GM19467 (cell line): ENCODE results near the gene ABCC6.
"Not testable (repeated sequence)": the region's sequence is repeated elsewhere in the genome, so short reads cannot be mapped to it uniquely, and the experiment has no call there.

Experiments used
- ATAC-seq: cut with Tn5 transposase; IDR thresholded peaks from one replicate; pipeline ENCODE4 v1.9.1; 2021; ENCODE audit warnings: mild to moderate bottlenecking, moderate library complexity; ENCODE audit not compliant: unreplicated experiment

ABCC6 gene

DNA sequence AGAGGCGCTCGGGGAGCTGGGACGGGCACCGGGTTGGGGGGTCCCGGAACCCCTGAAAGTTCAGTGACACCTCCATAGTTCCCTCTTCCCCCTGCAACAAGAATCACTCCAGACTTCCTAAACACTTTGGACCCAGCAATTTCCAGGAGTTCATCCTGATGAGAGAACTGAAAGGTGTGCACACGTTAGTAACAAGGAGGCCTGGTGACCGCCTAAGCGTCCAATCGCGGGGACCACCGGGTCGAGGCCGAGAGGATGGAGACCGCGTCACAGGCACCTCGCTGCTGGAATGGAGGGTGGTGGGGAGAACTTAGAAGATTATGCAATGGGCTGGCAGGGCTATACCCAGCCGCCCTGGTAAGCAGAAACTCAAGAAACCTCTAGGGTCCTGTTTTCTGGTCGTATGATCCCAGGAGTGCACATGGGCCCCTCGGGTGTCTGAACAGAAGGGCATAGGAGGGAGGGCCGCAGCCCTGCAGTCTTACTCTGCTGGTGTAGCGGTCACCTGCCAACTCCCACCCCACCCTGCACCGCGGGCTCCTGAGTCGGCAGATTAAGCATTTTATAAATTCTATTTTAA lies 458 bp upstream of the ABCC6 start:
- ATAC-seq, result not testable (repeated sequence)

DNA sequence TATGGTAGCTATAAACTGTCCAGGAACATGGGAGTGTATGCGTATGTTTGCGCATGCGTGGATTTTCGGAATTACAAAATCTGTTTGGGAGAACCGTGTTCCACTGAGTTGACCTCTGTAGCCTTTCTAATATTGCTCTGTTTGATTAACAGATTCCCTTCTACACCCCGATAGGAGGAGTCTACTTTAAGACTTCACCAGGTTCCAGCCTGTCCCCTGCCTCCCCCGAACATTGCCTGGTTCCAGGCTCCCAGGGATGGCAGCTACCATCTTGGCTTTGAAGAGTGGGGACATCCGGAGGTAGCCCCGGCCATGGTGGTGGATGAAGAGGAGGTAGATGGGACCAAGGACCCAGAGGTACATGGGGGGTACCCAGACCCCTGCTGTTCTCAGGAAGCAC lies 1.9 kb downstream of the ABCC6 start:
- not testable (repeated sequence) for ATAC-seq

DNA sequence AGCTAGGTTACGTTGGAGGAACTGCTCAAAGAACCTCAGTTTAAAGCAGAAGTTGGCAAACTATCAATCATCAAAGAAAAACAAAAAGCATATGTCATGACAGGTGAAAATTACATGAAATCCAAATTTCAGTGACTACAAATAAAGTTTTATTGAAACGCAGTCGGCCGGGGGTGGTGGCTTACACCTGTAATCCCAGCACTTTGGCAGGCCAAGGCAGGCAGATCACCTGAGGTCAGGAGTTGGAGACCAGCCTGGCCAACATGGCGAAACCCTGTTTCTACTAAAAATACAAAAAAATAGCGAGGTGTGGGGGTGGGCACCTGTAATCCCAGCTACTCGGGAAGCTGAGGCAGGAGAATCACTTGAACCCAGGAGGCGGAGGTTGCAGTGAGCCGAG lies 2.8 kb downstream of the ABCC6 start:
- ATAC-seq, result not testable (repeated sequence)

DNA sequence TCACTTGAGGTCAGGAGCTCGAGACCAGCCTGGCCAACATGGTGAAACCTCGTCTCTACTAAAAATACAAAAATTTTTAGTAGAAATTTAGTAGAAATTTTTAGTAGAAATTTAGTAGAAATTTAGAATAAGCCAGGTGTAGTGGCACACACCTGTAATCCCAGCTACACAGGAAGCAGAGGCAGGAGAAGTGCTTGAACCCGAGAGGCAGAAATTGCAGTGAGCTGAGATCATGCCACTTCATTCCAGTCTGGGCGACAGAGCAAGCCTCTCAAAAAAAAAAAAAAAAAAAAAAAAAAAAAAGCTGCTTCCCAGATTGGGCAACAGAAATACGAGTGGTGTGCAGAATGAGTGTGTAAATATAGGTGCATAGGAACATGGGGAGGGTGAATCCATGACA lies 4.5 kb downstream of the ABCC6 start:
- not testable (repeated sequence) for ATAC-seq

DNA sequence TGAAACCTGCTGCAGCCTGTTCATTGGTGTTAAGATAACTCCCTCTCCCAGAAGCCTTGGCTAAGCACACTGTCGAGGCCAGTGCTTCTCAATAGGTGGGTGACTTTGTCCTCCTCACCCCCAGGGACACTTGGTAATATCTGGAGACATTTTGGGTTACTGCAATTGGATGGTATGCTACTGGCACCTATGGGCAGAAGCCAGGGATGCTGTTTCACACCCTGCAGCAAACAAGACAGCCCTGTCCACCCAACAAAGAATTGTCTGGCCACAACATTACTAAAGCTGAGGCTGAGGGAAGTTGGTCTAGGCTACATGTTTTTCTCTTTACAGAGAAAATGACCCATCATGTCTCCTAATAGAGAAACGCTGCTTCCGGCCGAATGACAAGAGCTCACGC lies 4.9 kb downstream of the ABCC6 start:
- not testable (repeated sequence) for ATAC-seq

DNA sequence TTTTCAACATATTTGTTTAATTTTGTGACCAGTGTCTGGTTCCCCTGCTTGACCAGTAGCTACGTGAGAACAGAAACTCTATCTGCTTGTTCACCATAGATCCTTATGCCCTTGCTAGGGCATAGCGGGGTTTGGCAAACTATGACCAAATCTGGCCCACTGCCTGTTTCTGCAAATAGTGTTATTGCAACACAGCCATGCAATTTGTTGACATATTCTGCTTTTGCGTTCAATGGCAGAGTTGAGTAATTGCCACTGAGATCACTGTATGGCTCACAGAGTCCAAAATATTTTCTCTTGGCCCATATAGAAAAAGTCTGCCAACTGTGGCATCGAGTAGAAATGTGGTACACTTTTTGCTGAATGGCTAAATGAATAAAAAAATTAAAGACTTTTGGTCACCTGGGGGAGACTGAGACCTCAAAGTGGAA lies 9.4 kb downstream of the ABCC6 start:
- ATAC-seq, result not testable (repeated sequence)

DNA sequence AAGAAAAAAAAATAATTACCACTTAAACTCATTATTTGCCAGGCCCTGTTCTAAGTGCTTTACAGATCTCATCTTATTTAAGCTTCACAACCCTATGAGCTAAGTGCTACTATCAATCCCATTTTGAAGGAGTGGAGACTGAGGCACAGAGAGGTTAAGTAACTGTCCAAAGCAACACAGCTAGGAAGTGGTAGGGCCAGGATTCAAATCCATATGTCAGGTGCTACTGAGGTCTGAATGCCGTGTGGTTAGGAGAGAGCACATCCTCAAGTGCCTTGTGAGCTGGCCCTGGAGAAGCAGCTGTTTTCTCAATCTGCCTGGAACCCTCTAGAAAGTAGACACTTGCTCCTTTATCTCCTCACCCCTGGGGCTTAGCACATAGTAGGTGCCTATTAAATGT lies 11.9 kb downstream of the ABCC6 start:
- not testable (repeated sequence) for ATAC-seq

DNA sequence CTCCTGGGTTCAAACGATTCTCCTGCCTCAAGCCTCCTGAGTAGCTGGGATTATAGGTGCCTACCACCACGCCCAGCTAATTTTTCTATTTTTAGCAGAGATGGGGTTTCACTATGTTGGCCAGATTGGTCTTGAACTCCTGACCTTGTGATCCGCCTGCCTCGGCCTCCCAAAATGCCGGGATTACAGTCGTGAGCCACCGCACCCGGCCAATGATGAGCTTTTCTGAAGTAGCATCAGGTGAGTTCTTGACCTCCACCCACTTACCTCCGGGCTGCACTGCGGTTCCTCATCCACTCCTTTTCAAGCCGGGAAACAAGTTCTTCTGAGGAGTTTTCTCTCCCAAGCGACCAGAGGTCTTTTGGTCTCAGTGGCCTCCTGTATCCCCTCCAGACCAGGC lies 14.8 kb downstream of the ABCC6 start:
- not testable (repeated sequence) for ATAC-seq

DNA sequence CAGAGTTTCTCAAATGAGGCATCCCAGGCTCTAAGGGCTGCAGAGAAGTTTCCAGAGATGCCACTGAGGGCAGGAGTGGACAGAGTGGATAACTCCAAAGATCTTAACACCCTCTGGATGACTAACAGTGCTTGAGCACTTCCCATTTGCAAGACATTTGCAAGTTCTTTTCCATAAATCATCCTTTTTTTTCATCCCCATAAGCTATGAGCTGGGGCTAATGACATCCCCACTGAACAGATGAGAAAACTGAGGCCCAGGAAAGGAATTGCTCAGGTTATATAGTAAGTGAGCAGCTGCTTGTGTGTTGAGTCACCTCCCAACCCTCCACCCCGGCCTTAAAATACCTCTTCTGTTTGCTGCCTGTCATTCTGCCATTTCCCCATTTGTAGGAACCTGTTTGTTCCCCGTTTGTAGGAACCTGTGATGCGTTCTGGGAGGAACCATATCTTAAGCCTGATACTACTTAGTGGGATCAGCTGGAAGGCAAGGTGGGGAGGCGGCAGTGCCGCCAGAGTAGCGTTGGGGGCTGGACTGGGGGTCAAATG lies 15.4 kb downstream of the ABCC6 start:
- ATAC-seq, result not testable (repeated sequence)

DNA sequence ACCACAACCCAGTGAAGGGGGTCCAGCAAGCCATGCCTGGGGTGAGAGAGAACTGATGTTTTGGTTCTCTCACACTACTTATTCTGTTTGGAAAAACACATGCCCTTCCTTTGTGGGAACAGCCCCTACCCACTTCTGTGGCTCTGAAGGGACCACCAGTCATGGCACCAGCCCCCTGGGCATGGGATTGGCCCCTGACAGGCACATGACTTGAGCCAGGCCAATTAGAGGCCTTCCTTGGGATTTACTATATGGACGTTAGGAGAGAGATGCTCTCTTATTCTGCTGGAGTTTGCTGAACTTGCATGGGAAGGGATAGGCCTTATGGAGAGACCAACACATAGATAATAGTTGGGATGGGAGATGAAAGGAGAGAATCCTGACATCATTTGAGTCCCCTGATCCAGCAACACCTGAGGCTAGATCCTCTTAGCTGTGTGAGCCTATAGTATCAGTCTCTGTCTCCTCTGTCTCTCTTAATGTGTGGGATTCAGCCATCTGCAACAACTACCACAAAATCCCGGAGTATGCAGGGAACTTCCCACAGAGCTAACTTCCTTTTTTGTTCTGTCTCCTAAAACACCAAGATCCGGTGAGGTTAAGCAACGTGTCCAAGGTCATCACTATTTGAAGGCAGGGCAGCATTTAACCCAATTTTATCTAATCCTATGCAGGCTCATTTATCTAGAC lies 16.1 kb downstream of the ABCC6 start:
- not testable (repeated sequence) for ATAC-seq

DNA sequence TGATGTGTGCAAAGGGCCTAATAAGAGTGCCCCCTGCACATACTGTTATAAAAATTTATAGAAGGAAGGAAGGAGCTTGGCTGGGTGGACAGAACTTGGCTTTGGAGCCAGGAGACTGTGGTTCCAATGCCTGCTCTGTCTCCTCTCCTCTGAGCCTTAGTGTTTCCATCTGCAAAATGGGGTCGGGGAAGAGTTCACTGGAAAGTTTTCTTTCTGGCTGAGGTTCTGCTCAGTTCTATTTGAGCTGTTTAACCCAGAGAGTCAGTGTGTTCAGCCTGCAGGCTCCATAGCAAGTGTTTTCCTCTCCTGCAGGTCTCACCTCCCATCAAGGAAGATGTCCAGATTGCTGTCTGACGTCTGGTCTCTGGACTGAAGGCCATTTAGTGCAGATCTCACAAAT lies 17.4 kb downstream of the ABCC6 start:
- ATAC-seq, result not testable (repeated sequence)

DNA sequence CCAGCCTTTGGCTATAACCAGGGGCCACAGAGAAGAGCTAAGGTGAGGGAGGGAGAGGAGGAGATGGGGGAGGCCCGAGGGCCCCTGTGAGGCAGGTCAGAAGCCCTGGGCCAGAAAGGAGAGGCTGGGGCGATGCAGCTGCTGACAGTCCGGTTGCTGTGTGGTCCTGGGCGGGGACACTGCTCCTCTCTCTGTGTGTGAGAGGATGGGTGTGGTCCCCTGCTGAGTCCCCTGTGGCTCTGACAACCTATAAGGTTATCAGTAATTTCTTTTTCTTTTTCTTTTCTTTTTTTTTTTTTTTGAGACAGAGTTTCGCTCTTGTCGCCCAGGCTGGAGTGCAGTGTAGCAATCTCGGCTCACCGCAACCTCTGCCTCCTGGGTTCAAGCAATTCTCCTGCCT lies 18.7 kb downstream of the ABCC6 start:
- ATAC-seq, result not testable (repeated sequence)

DNA sequence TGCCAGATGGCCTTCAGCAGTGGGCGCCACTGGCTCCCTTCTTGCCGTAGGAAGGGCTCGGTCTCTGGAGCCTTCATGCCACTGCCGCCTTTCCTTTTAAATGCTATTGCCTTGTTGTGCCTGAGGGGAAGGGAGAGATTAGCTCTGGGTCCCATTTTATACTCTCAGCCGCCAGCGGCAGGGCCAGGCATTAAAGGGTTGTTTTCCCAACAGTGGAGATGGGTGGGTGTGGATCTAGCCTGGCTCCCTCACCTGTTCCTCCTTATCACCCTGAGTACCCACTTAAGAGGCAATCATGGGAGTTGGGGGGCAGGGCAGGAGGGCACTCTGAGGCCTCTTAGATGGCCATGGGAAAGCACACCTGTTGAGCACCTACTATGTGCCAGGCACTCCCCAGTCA lies 19.8 kb downstream of the ABCC6 start:
- not testable (repeated sequence) for ATAC-seq

DNA sequence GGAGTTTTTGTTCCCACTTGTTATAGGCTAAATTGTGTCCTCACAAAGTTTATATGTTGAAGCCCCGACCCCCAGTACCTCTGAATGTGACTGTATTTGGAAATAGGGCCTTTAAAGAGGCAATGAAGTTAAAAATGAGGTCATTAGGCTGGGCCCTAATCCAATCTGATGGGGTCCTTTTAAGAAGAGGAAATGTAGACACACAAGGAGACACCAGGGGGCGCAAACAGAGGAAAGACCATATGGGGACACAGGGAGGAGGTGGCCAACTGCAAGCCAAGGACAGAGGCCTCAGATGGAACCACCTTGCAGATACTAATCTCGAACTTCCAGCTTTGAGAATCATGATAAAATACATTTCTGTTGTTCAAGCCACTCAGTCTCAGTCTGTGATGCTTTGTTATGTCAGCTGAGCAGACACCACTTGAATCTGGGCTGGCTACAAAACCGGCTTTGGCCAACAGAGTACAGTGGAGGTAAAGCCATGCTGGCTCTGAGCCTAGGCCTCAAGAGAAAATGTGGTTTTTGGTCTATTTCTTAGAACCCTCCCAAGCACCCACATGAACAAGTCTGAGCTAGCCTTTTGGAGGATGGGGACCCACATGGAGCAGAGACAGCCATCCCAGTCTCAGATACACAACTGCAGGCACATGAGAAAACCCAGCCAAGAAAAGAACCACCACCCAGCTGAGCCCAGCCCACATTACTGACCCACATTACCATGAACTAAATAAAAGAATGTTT lies 20.7 kb downstream of the ABCC6 start:
- not testable (repeated sequence) for ATAC-seq

DNA sequence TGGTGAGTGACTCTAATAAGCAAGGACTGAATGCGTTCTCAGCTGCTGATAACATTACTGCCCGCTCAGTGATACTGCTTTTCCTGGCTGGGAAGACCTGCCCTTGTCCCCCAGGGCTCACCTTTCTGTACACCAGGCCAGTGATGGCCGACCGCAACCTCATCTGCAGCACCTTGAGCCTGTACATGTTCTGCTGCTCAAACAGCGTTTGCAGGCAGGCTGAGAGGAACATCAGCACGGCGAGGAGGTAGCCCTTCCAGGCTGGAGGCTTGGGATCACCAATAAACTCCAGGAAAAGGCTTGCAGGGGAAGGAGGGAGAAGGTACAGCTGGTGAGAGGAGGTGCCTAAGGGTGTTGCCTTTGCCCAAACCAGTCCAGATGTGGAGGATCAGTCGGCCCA lies 21.4 kb downstream of the ABCC6 start:
- not testable (repeated sequence) for ATAC-seq

DNA sequence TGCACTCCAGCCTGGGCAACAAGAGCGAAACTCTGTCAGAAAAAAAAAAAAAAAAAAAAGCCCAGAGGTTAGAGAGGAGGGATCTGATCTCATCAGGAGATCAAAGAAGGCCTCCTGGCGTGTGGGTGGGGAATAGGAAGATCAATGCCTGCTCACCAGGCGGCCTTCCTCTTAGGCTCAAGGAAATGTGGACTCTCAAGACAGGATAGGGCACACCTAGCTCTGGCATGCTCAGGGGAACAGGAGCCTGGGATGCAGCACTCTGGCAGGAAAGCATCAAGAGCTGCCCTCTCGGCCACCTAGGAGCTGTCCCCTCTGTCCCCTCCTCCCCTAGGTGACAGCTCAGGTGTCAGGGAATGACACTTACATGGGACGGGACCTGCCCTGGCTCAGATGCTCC lies 22.9 kb downstream of the ABCC6 start:
- not testable (repeated sequence) for ATAC-seq

DNA sequence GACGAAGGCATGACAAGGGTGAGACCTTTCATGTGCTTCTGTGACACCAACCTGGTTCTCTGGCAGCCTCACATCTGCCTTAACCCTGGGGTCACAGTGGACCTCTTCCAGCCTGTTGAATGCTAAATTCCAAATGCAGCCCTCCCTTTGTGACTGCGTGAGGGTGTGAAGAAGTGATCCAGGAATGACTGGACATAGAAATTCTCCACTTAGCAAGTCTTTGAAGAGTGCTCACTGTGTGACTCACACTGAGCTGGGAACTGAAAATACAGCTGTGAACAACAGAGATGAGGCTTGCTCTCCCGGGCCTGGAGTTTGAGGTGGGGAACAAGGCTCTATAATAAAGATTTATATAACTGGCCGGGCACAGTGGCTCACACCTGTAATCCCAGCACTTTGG lies 23.9 kb downstream of the ABCC6 start:
- ATAC-seq, result not testable (repeated sequence)

DNA sequence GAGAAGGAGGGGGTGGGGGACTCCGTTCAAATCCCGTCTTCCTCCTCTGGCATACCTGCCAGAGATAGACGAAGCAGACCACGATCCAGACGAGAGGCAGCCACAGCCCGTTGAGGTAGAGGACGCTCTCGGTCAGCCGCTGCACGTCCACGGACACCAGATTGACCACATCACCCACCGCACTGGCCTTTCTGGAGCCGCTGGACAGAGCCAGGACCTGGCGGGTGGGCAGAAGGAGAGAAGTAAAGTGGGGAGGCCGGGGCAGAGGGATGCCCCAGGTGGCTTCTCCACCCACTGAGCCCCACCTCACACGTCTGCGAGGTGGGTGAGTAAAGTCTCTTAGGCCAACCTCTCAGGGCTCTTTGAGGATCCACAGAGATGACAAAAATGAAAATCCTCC lies 25.3 kb downstream of the ABCC6 start:
- no peak for ATAC-seq

DNA sequence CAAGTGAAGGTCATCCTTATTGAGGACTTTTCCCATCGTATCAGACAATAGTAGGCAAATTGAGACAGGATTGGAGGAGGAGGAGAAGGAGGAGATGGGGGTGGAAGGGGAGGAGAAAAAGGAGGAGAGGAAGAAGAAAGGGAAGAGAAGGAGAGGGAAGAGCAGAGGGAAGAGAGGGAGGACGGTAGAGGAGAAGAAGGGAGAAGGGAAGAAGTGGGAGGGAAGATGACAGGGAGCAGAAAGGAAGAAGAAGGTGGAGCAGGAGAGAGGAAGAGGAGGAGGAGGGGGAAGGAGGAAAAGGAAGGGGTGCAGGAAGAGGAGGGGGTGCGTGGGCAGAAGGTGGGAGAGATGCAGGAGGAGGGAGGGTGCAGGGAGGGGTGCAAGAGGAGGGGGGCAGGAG lies 26.0 kb downstream of the ABCC6 start:
- no peak for ATAC-seq

DNA sequence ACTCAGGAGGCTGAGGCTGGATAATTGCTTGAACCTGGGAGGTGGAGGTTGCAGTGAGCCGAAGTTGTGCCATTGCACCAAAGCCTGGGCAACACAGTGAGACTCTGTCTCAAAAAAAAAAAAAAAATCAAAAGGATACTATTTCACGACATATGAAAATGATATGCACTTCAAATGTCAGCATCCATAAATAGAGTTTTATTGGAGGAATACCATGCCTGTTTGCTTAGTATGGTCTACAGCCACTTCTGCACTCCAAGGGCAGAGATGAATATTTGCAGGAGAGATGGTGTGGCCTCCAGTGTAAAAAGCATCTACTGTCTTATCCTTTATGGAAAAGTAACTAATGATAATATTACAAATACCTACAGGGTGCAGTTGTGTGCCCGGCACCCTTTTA lies 27.2 kb downstream of the ABCC6 start:
- ATAC-seq, result no peak

DNA sequence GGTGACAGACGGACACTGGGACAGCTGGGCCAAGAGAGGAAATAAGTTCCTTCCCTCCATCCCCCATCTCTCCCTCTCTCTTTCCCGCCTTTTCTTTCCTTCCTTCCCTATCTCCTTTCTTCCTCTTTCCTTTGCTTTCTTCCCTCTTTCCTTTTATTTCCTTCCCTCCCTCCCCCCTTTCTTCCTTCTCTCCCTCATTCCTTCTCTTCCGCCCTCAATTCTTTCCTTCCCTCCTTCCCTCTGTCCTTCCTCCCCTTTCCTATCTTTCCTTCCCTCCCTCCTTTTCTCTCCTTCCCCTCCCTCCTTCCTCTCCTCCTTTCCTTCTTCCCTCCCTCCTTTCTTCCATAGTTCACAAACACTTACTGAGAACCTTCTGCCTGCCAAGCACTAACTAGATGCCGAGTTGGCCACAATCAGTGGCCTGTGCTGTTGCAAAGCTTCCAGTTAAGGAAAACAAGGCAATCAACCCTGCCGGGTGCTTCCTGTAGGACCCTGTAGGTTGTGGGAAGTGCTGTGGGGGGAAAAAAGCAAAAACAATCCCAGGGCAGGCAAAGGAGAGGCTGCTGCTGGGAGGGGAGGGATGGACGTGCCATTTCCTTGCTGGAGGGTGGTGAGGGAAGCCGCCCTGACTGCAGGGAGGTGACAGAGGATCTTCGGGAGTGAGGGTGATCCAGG lies 31.7 kb downstream of the ABCC6 start:
- ATAC-seq, result no peak
